Fibroblast of lung (primary cell): Measurements from ENCODE around the gene SLC9A3. TPM values are rescaled to one million over a fixed set of nuclear protein-coding genes. Genes with fewer than 3 reads are reported as not detected.

ENCODE experiments used
- DNase-seq, 2 donors: peaks; one replicate each; pipeline versions ENCODE4 v3.0.0 to v3.0.0-alpha.2; 2010; ENCODE audit warnings: low read depth in 2 of 2
- H2AFZ ChIP-seq: 2 replicates; pipeline ENCODE4 v1.5.1; 2012; ENCODE audit warnings: low read length, control low read depth, inconsistent platforms
- H3K27ac ChIP-seq: 2 replicates; pipeline ENCODE4 v1.5.1; 2011; ENCODE audit warnings: low read length, control low read depth; ENCODE audit not compliant: insufficient read depth
- H3K27me3 ChIP-seq: 2 replicates; pipeline ENCODE4 v1.5.1; 2011; ENCODE audit warnings: mild to moderate bottlenecking, low read length; ENCODE audit not compliant: control insufficient read depth, insufficient read depth
- H3K36me3 ChIP-seq: 2 replicates; pipeline ENCODE4 v1.5.1; 2011; ENCODE audit warnings: low read length; ENCODE audit not compliant: control insufficient read depth, insufficient read depth
- H3K4me1 ChIP-seq: 2 replicates; pipeline ENCODE4 v1.5.1; 2011; ENCODE audit warnings: low read length; ENCODE audit not compliant: control insufficient read depth, insufficient read depth; ENCODE audit errors: extremely low read depth
- H3K4me2 ChIP-seq: 2 replicates; pipeline ENCODE4 v1.5.1; 2011; ENCODE audit warnings: low read length, control low read depth; ENCODE audit not compliant: insufficient read depth; ENCODE audit errors: extremely low read depth
- H3K4me3 ChIP-seq, 4 experiments: fragments of 200-600 bp in 1 of 4; sonication (generic) in 1 of 4; replicated peaks in 1 of 4; 2 replicates each; pipeline ENCODE4 v1.5.1; 2011 to 2016; ENCODE audit warnings: low read length in 4 of 4, low read depth in 3 of 4, mild to moderate bottlenecking in 3 of 4, control low read depth in 2 of 4, inconsistent platforms in 1 of 4, mixed read lengths in 1 of 4; ENCODE audit not compliant: insufficient read depth in 1 of 4; ENCODE audit errors: control extremely low read depth in 1 of 4
- H3K79me2 ChIP-seq: 2 replicates; pipeline ENCODE4 v1.5.1; 2012; ENCODE audit warnings: mild to moderate bottlenecking, low read length, inconsistent platforms; ENCODE audit not compliant: control insufficient read depth, insufficient read depth
- H3K9ac ChIP-seq: 2 replicates; pipeline ENCODE4 v1.5.1; 2011; ENCODE audit warnings: mild to moderate bottlenecking, low read length, control low read depth; ENCODE audit not compliant: insufficient read depth
- H3K9me3 ChIP-seq: 2 replicates; pipeline ENCODE4 v1.5.1; 2012; ENCODE audit warnings: low read depth, low read length; ENCODE audit not compliant: control insufficient read depth, insufficient read depth
- H4K20me1 ChIP-seq: 2 replicates; pipeline ENCODE4 v1.5.1; 2011; ENCODE audit warnings: low read length; ENCODE audit not compliant: control insufficient read depth, insufficient read depth; ENCODE audit errors: extremely low read depth
- CTCF ChIP-seq, 2 donors: IDR thresholded peaks in 1 of 2; conservative IDR thresholded peaks in 1 of 2; 1 replicate in 1 of 2; 2 replicates in 1 of 2; pipeline ENCODE4 v1.5.1; 2011 to 2012; ENCODE audit warnings: low read length in 2 of 2, control low read depth in 1 of 2, inconsistent platforms in 1 of 2, low read depth in 1 of 2, mild to moderate bottlenecking in 1 of 2
- EZH2 ChIP-seq: IDR thresholded peaks from 2 replicates; pipeline ENCODE4 v1.5.1; 2012; ENCODE audit warnings: low read length, control low read depth, mild to moderate bottlenecking; ENCODE audit errors: missing control alignments
- polyA plus RNA-seq, 2 donors: library from polyadenylated mRNA; depleted of rRNA in 1 of 2; stranded (reverse) in 1 of 2; unstranded in 1 of 2; fragments of >200 nt; gene quantifications; 2 replicates each; pipeline ENCODE4 v1.2.1, GENCODE V29; 2011 to 2012; ENCODE audit warnings: missing spikeins in 1 of 2
- total RNA-seq: library from RNA; depleted of rRNA; stranded (reverse); fragments of >200 nt; gene quantifications from 2 replicates; pipeline ENCODE4 v1.2.1, GENCODE V29; 2014

The SLC9A3 gene
- total and polyA plus RNA-seq, 2 donors (not counting 1 experiment from before 2014, with no cell fraction given) = 0.50 to 0.84 TPM

DNA sequence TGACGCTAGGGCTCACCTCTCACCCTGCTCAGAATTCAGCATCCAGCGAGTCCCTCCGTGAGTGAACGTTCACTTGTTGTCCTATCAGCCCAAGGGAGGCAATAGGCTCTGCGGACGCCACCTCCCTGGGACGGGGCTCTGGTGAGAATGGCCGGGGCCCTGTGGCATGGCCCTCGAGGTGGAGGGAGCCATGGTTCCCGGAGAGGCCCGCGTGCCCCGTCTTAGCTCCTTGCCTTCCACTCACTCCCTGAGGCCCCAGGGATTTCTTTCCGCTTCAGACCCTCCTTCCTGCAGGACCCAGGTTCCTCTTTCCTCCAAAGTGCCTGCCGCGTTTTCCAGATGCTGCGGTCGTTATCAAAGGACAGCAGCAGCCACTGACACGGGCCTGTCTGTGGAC is 59.8 kb downstream of the SLC9A3 start:
- DNase-seq = no peak
- peaks cover 25% of the 10 kb centered on the region for H3K36me3 ChIP-seq
- no peaks in the 10 kb centered on the region for H3K4me1 ChIP-seq
- no peak overlapping the region for H2AFZ ChIP-seq
- H3K9ac ChIP-seq = no peak overlapping the region
- H4K20me1 ChIP-seq = no peaks in the 10 kb centered on the region
- H3K27ac ChIP-seq = no peak overlapping the region
- H3K4me3 ChIP-seq = no peak overlapping the region
- no peaks in the 10 kb centered on the region for H3K79me2 ChIP-seq
- H3K4me2 ChIP-seq = no peak overlapping the region
- H3K27me3 ChIP-seq = no peaks in the 10 kb centered on the region
- no peaks in the 10 kb centered on the region for H3K9me3 ChIP-seq
- TF ChIP-seq CTCF (conservative IDR thresholded peaks at IDR 0.05 in 1 of 2, IDR thresholded peaks at IDR 0.05 in 1 of 2; ENCODE audit: low read depth in 1 of 2, low read length in 2 of 2) (no peak), EZH2 (no peak)

- H3K4me2 ChIP-seq = no peak overlapping the region
- no peak overlapping the region for H2AFZ ChIP-seq
- no peaks in the 10 kb centered on the region for H3K9me3 ChIP-seq
- no peaks in the 10 kb centered on the region for H3K4me1 ChIP-seq
- TF ChIP-seq CTCF (conservative IDR thresholded peaks at IDR 0.05 in 1 of 2, IDR thresholded peaks at IDR 0.05 in 1 of 2; ENCODE audit: low read depth in 1 of 2, low read length in 2 of 2) = no peak
- no peak for TF ChIP-seq EZH2
- H3K79me2 ChIP-seq = no peaks in the 10 kb centered on the region
- no peak overlapping the region for H3K27ac ChIP-seq
- H3K36me3 ChIP-seq = peaks cover 25% of the 10 kb centered on the region
- H4K20me1 ChIP-seq = no peaks in the 10 kb centered on the region
- DNase-seq = no peak
- no peaks in the 10 kb centered on the region for H3K27me3 ChIP-seq
- no peak overlapping the region for H3K4me3 ChIP-seq
- H3K9ac ChIP-seq = no peak overlapping the region
These were observed 60.3 kb downstream of the SLC9A3 start for GRCh38 chr5:463952-464351.

GRCh38 chr5:463301-463700 is 60.9 kb downstream of the SLC9A3 start:
- H2AFZ ChIP-seq = no peak overlapping the region
- TF ChIP-seq CTCF (conservative IDR thresholded peaks at IDR 0.05 in 1 of 2, IDR thresholded peaks at IDR 0.05 in 1 of 2; ENCODE audit: low read depth in 1 of 2, low read length in 2 of 2) (no peak), EZH2 (no peak)
- H3K36me3 ChIP-seq = peaks cover 25% of the 10 kb centered on the region
- H3K9me3 ChIP-seq = no peaks in the 10 kb centered on the region
- H3K4me3 ChIP-seq = no peak overlapping the region
- no peaks in the 10 kb centered on the region for H3K79me2 ChIP-seq
- H4K20me1 ChIP-seq = no peaks in the 10 kb centered on the region
- no peaks in the 10 kb centered on the region for H3K27me3 ChIP-seq
- DNase-seq = no peak
- H3K4me2 ChIP-seq = no peak overlapping the region
- H3K27ac ChIP-seq = no peak overlapping the region
- H3K9ac ChIP-seq = no peak overlapping the region
- no peaks in the 10 kb centered on the region for H3K4me1 ChIP-seq
